CD14-positive monocyte (primary cell): ENCODE data around the gene UBR1. TPM values are rescaled to one million over a fixed set of nuclear protein-coding genes. Genes with fewer than 3 reads are reported as not detected.
A peak's percentile ranks its signal among the peaks of the same experiment; 100 is the strongest.

Experiments used
- DNase-seq, 3 donors: peaks; one replicate each; pipeline ENCODE4 v3.0.0-alpha.2; 2011 to 2022
- H2AFZ ChIP-seq: 2 replicates; pipeline ENCODE4 v1.6.0; 2012; ENCODE audit warnings: mild to moderate bottlenecking, low read depth, low read length, inconsistent platforms; ENCODE audit not compliant: insufficient read depth, poor library complexity, severe bottlenecking
- H3K27ac ChIP-seq, 2 donors: 1 replicate in 1 of 2; 2 replicates in 1 of 2; pipeline ENCODE4 v1.5.1; 2012 to 2013; ENCODE audit warnings: low read length in 2 of 2, control low read depth in 1 of 2, inconsistent platforms in 1 of 2, low read depth in 1 of 2, mild to moderate bottlenecking in 1 of 2
- H3K27me3 ChIP-seq, 2 donors: one replicate each; pipeline versions ENCODE4 v1.6.0 to v1.6.1; 2011 to 2013; ENCODE audit warnings: low read length in 2 of 2; ENCODE audit not compliant: control insufficient read depth in 2 of 2, insufficient read depth in 2 of 2
- H3K36me3 ChIP-seq, 2 donors: replicated peaks in 1 of 2; 1 replicate in 1 of 2; 2 replicates in 1 of 2; pipeline versions ENCODE4 v1.5.1 to v1.6.1; 2012 to 2013; ENCODE audit warnings: low read length in 2 of 2, control low read depth in 1 of 2, inconsistent platforms in 1 of 2, mild to moderate bottlenecking in 1 of 2; ENCODE audit not compliant: insufficient read depth in 2 of 2, control insufficient read depth in 1 of 2
- H3K4me1 ChIP-seq, 2 donors: 1 replicate in 1 of 2; 2 replicates in 1 of 2; pipeline versions ENCODE4 v1.5.1 to v1.6.1; 2012 to 2013; ENCODE audit warnings: low read length in 2 of 2, control low read depth in 1 of 2, inconsistent platforms in 1 of 2, mild to moderate bottlenecking in 1 of 2, moderate library complexity in 1 of 2; ENCODE audit not compliant: insufficient read depth in 2 of 2, control insufficient read depth in 1 of 2
- H3K4me2 ChIP-seq: replicated peaks from 2 replicates; pipeline ENCODE3; 2012; ENCODE audit warnings: low read length, moderate library complexity, mild to moderate bottlenecking; ENCODE audit not compliant: poor library complexity, severe bottlenecking; ENCODE audit errors: extremely low read depth
- H3K4me3 ChIP-seq, 3 experiments: fragments of 200-600 bp in 1 of 3; sonication (generic) in 1 of 3; replicated peaks in 1 of 3; 1 replicate in 2 of 3; 2 replicates in 1 of 3; pipeline ENCODE4 v1.5.1; 2011 to 2013; ENCODE audit warnings: low read length in 3 of 3, mild to moderate bottlenecking in 3 of 3, control low read depth in 2 of 3, low read depth in 2 of 3, inconsistent platforms in 1 of 3, moderate library complexity in 1 of 3
- H3K79me2 ChIP-seq: 2 replicates; pipeline ENCODE4 v1.6.0; 2012; ENCODE audit warnings: mild to moderate bottlenecking, control low read depth, inconsistent platforms, low read length, moderate library complexity; ENCODE audit not compliant: insufficient read depth
- H3K9ac ChIP-seq: 2 replicates; pipeline ENCODE4 v1.6.0; 2017; ENCODE audit warnings: low read length, mild to moderate bottlenecking; ENCODE audit not compliant: insufficient read depth, poor library complexity, severe bottlenecking
- H3K9me3 ChIP-seq, 2 donors: replicated peaks in 1 of 2; 1 replicate in 1 of 2; 2 replicates in 1 of 2; pipeline versions ENCODE4 v1.5.1 to v1.6.1; 2012 to 2013; ENCODE audit warnings: low read length in 2 of 2, control low read depth in 1 of 2; ENCODE audit not compliant: control insufficient read depth in 1 of 2, insufficient read depth in 1 of 2
- H4K20me1 ChIP-seq: 2 replicates; pipeline ENCODE4 v1.6.0; 2012; ENCODE audit warnings: mild to moderate bottlenecking, low read length, control low read depth, moderate library complexity; ENCODE audit not compliant: insufficient read depth
- H3K27ac Mint-ChIP-seq, 7 donors: one replicate each; pipeline ENCODE4 v1.8.0; 2020; ENCODE audit warnings: mild to moderate bottlenecking in 7 of 7, mixed read lengths in 7 of 7, moderate library complexity in 6 of 7, inconsistent platforms in 2 of 7
- H3K27me3 Mint-ChIP-seq, 3 donors: one replicate each; pipeline ENCODE4 v1.8.0; 2021 to 2022; ENCODE audit warnings: low read depth in 3 of 3, mild to moderate bottlenecking in 3 of 3, mixed read lengths in 3 of 3, moderate library complexity in 3 of 3, inconsistent platforms in 1 of 3
- H3K36me3 Mint-ChIP-seq, 2 donors: one replicate each; pipeline ENCODE4 v1.8.0; 2020; ENCODE audit warnings: mixed read lengths in 2 of 2, inconsistent platforms in 1 of 2, mild to moderate bottlenecking in 1 of 2
- H3K4me1 Mint-ChIP-seq: one replicate; pipeline ENCODE4 v1.8.0; 2020; ENCODE audit warnings: mild to moderate bottlenecking, mixed read lengths
- H3K4me3 Mint-ChIP-seq, 2 donors: one replicate each; pipeline ENCODE4 v1.8.0; 2020; ENCODE audit warnings: mild to moderate bottlenecking in 2 of 2, mixed read lengths in 2 of 2, moderate library complexity in 1 of 2
- H3K9me3 Mint-ChIP-seq, 7 donors: one replicate each; pipeline ENCODE4 v1.8.0; 2020 to 2022; ENCODE audit warnings: mixed read lengths in 7 of 7, mild to moderate bottlenecking in 6 of 7, moderate library complexity in 6 of 7, inconsistent platforms in 2 of 7
- CTCF ChIP-seq: fragments of 200-600 bp; IDR thresholded peaks from one replicate; pipeline ENCODE4 v1.8.0; 2022; ENCODE audit warnings: antibody characterized with exemption, mild to moderate bottlenecking
- WGBS: methylation state at CpG from one replicate; pipeline ENCODE4 v1.1.5; 2013; ENCODE audit warnings: missing lambda C conversion rate; ENCODE audit not compliant: insufficient coverage; 5-methylcytosine and 5-hydroxymethylcytosine counted together
- intact Hi-C, 2 donors: fragments of 100-400 bp; cut with micrococcal nuclease; formaldehyde crosslinking; loops; one replicate each; pipeline versions ENCODE4 v1.15.0 to v1.15.1; 2023
- polyA plus RNA-seq, 3 donors: library from polyadenylated mRNA; depleted of rRNA in 1 of 3; unstranded in 2 of 3; stranded (reverse) in 1 of 3; fragments of 300-500 nt in 2 of 3; fragments of >200 nt in 1 of 3; fragmentation: Illumina TruSeq in 2 of 3; gene quantifications; 1 replicate in 2 of 3; 2 replicates in 1 of 3; pipeline ENCODE4 v1.2.3, GENCODE V29; 2012 to 2021

The UBR1 gene
- polyA plus RNA-seq, 3 donors = 5.1 to 7.9 (median 6.3) TPM

DNA sequence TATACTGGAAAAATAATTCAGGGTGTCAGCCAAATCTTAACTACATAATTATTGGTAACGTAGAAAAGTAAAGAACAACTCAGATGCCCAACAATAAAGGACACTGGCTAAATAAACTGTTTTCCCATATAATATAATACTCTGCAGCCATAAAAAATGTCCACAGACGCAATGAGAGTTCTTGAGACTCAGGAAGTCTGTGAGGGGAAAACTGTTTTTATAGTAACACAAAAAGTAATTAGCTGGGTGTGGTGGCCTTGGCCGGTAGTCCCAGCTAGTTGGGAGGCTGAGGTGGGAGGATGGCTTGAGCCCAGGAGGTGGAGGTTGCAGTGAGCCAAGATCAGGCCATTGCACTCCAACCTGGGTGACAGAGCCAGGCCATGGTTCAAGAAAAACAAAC is 5.5 kb upstream of the UBR1 start:
- H4K20me1 ChIP-seq = no peaks in the 10 kb centered on the region
- peaks cover 21 to 25% of the 10 kb centered on the region in 2 donors for H3K4me1 ChIP-seq
- H3K9ac ChIP-seq = no peak overlapping the region
- H2AFZ ChIP-seq = no peak overlapping the region
- no peak for TF ChIP-seq CTCF
- Mint-ChIP-seq H3K27me3 (peaks cover 0 to 4% (median 0%) of the 10 kb centered on the region in 3 donors), H3K27ac (no peak overlapping the region), H3K9me3 (peaks cover 0 to 4% (median 0%) of the 10 kb centered on the region in 7 donors), H3K4me3 (no peak overlapping the region), H3K4me1 (peaks cover 20% of the 10 kb centered on the region), H3K36me3 (no peaks in the 10 kb centered on the region)
- no peaks in the 10 kb centered on the region for H3K9me3 ChIP-seq
- intact Hi-C loops = no loop called here
- no peak overlapping the region for H3K4me3 ChIP-seq
- H3K27ac ChIP-seq = no peak overlapping the region
- H3K36me3 ChIP-seq = no peaks in the 10 kb centered on the region
- 67% methylated on average over 1 of the region's 3 CpGs for WGBS
- no peak for DNase-seq
- no peak overlapping the region for H3K4me2 ChIP-seq
- no peaks in the 10 kb centered on the region for H3K27me3 ChIP-seq
- H3K79me2 ChIP-seq = no peaks in the 10 kb centered on the region

DNA sequence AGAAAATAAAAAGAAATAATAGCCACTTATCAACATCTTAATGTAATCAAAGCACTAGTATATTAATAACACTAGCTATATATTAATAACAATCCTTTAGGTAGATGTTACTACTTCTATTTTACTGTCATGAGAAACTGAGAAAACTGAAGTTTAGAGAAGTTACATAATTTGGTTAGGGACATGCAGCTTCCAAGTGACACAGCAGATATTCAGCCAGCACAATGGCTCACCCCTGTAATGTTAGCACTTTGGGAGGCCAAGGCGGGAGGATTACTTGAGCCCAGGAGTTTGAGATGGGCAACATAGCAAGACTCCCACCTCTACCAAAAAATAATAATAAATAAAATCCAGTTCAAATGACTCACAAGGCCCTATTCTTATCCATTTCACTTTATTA is 1.9 kb upstream of the UBR1 start:
- no peak overlapping the region for H3K4me3 Mint-ChIP-seq
- Histone ChIP-seq H3K79me2 (peaks cover 32% of the 10 kb centered on the region), H4K20me1 (no peaks in the 10 kb centered on the region), H3K9me3 (no peaks in the 10 kb centered on the region), H3K36me3 (no peaks in the 10 kb centered on the region), H3K4me3 (no peak overlapping the region), H2AFZ (no peak overlapping the region), H3K27ac (peak overlapping the region; percentile 53 to 96), H3K27me3 (no peaks in the 10 kb centered on the region), H3K9ac (no peak overlapping the region), H3K4me2 (no peak overlapping the region), H3K4me1 (peaks cover 35 to 46% of the 10 kb centered on the region in 2 donors)
- DNase-seq = peak; percentile 30 to 64 (median 61)
- H3K4me1 Mint-ChIP-seq = peaks cover 40% of the 10 kb centered on the region
- peaks cover 0 to 5% of the 10 kb centered on the region in 2 donors for H3K36me3 Mint-ChIP-seq
- no peaks in the 10 kb centered on the region for H3K27me3 Mint-ChIP-seq
- no CpG with 5 or more reads among the region's 1 CpG for WGBS
- H3K27ac Mint-ChIP-seq = peak overlapping the region; percentile 18 to 98 (median 88)
- intact Hi-C loops = loop anchor here (2.0 to 5.0 kb wide), 3 partner anchors 19 to 80 kb away; partner anchors contain the start of gene CCNDBP1 (in 1 of the 2)
- peaks cover 0 to 2% (median 0%) of the 10 kb centered on the region in 7 donors for H3K9me3 Mint-ChIP-seq
- TF ChIP-seq CTCF = no peak
